Esophagus muscularis mucosa (tissue), 4 donors: ENCODE results near the gene MS4A15. TPM values are rescaled to one million over a fixed set of nuclear protein-coding genes. Genes with fewer than 3 reads are reported as not detected.
A peak's percentile ranks its signal among the peaks of the same experiment; 100 is the strongest.

Experiments
- DNase-seq: peaks from one replicate; pipeline ENCODE4 v3.0.0-alpha.2; 2017; ENCODE audit errors: extremely low spot score
- H3K27ac ChIP-seq, 4 donors: fragments of 200-600 bp; sonication (generic); replicated peaks in 1 of 4; 1 replicate in 3 of 4; 2 replicates in 1 of 4; pipeline ENCODE4 v1.5.1; 2016 to 2019; ENCODE audit warnings: mild to moderate bottlenecking in 1 of 4
- H3K27me3 ChIP-seq, 4 donors: fragments of 200-600 bp; sonication (generic); one replicate each; pipeline versions ENCODE4 v1.5.1 to v1.6.0; 2016 to 2019
- H3K36me3 ChIP-seq, 4 donors: fragments of 200-600 bp; sonication (generic); one replicate each; pipeline ENCODE4 v1.5.1; 2016 to 2019
- H3K4me1 ChIP-seq, 4 donors: fragments of 200-600 bp; sonication (generic); one replicate each; pipeline ENCODE4 v1.5.1; 2016 to 2019
- H3K4me3 ChIP-seq, 4 donors: fragments of 200-600 bp; sonication (generic); 1 replicate in 2 of 4; 2 replicates in 2 of 4; pipeline ENCODE4 v1.5.1; 2016 to 2019; ENCODE audit warnings: mild to moderate bottlenecking in 4 of 4, moderate library complexity in 1 of 4
- H3K9me3 ChIP-seq, 4 donors: fragments of 200-600 bp; sonication (generic); 1 replicate in 3 of 4; 2 replicates in 1 of 4; pipeline ENCODE4 v1.5.1; 2016 to 2019
- CTCF ChIP-seq, 3 experiments: fragments of 200-600 bp in 2 of 3; fragments of 450-650 bp in 1 of 3; sonication (generic) in 2 of 3; IDR thresholded peaks; one replicate each; pipeline ENCODE4 v1.5.1; 2017 to 2019; ENCODE audit warnings: antibody characterized with exemption in 3 of 3, mild to moderate bottlenecking in 2 of 3, moderate library complexity in 1 of 3
- EP300 ChIP-seq: sonication (generic); formaldehyde crosslinking; IDR thresholded peaks from one replicate; pipeline ENCODE4 v1.6.1; 2017; ENCODE audit warnings: antibody characterized with exemption
- POLR2A ChIP-seq: fragments of 450-650 bp; IDR thresholded peaks from one replicate; pipeline ENCODE4 v1.6.1; 2017; ENCODE audit warnings: antibody characterized with exemption, moderate library complexity, mild to moderate bottlenecking, low read depth
- POLR2AphosphoS5 ChIP-seq, 2 donors: sonication (generic); formaldehyde crosslinking; IDR thresholded peaks; one replicate each; pipeline ENCODE4 v1.6.1; 2017; ENCODE audit warnings: antibody characterized with exemption in 2 of 2
- WGBS: methylation state at CpG from one replicate; pipeline ENCODE4 v1.1.5; 2018; 5-methylcytosine and 5-hydroxymethylcytosine counted together
- intact Hi-C: fragments of 100-400 bp; cut with DNase I; formaldehyde crosslinking; loops from one replicate; pipeline ENCODE4 v1.15.1; 2023
- total RNA-seq, 4 donors: library from RNA; depleted of rRNA; stranded (reverse); fragments of >200 nt; gene quantifications; one replicate each; pipeline versions ENCODE4 v1.1.0 to v1.2.1, GENCODE V29; 2016

MS4A15 gene
- total RNA-seq, 4 donors from 2014 or later = 0.40 to 0.52 TPM; not detected in 2

GRCh38 chr11:60765355-60765754 lies 8.7 kb downstream of the MS4A15 start:
- DNase-seq = no peak
- no peaks in the 10 kb centered on the region for H3K9me3 ChIP-seq
- 92% methylated on average over 5 of the region's 5 CpGs for WGBS
- intact Hi-C loops = no loop called here
- no peaks in the 10 kb centered on the region for H3K36me3 ChIP-seq
- peaks cover 0 to 4% (median 0%) of the 10 kb centered on the region in 4 donors for H3K4me1 ChIP-seq
- H3K27me3 ChIP-seq = peaks cover 0 to 53% (median 2%) of the 10 kb centered on the region in 4 donors
- no peak for TF ChIP-seq POLR2AphosphoS5 (IDR thresholded peaks at IDR 0.05)
- TF ChIP-seq CTCF (IDR thresholded peaks at IDR 0.05) = no peak
- TF ChIP-seq POLR2A = no peak
- TF ChIP-seq EP300 = no peak
- H3K4me3 ChIP-seq = no peak overlapping the region
- no peak overlapping the region for H3K27ac ChIP-seq

GRCh38 chr11:60766547-60766946 lies 9.9 kb downstream of the MS4A15 start:
- DNase-seq = no peak

GRCh38 chr11:60767388-60767811 lies 10.7 kb downstream of the MS4A15 start:
- Histone ChIP-seq H3K9me3 (no peaks in the 10 kb centered on the region), H3K27me3 (peaks cover 0 to 56% (median 2%) of the 10 kb centered on the region in 4 donors), H3K4me1 (peaks cover 0 to 4% (median 0%) of the 10 kb centered on the region in 4 donors), H3K4me3 (no peak overlapping the region), H3K27ac (no peak overlapping the region), H3K36me3 (no peaks in the 10 kb centered on the region)
- DNase-seq = no peak
- intact Hi-C loops = no loop called here
- 60% methylated on average over 1 of the region's 26 CpGs for WGBS
- no peak for TF ChIP-seq POLR2AphosphoS5 (IDR thresholded peaks at IDR 0.05)
- no peak for TF ChIP-seq POLR2A
- TF ChIP-seq CTCF (IDR thresholded peaks at IDR 0.05) = peak in 1 of 3 experiments; percentile 18

More at GRCh38 chr11:60766547-60766946, 9.9 kb downstream of the MS4A15 start:
- intact Hi-C loops = no loop called here
- H3K4me3 ChIP-seq = no peak overlapping the region
- no peaks in the 10 kb centered on the region for H3K9me3 ChIP-seq
- H3K4me1 ChIP-seq = peaks cover 0 to 4% (median 0%) of the 10 kb centered on the region in 4 donors
- no peak overlapping the region for H3K27ac ChIP-seq
- H3K36me3 ChIP-seq = no peaks in the 10 kb centered on the region
- H3K27me3 ChIP-seq = peaks cover 0 to 56% (median 2%) of the 10 kb centered on the region in 4 donors
- TF ChIP-seq POLR2A = no peak
- TF ChIP-seq EP300 = no peak
- TF ChIP-seq CTCF (IDR thresholded peaks at IDR 0.05) = no peak
- TF ChIP-seq POLR2AphosphoS5 (IDR thresholded peaks at IDR 0.05) = no peak
- WGBS = 84% methylated on average over 10 of the region's 10 CpGs

- Histone ChIP-seq H3K27me3 (peaks cover 0 to 56% (median 2%) of the 10 kb centered on the region in 4 donors), H3K4me3 (no peak overlapping the region), H3K9me3 (no peaks in the 10 kb centered on the region), H3K36me3 (no peaks in the 10 kb centered on the region), H3K4me1 (peaks cover 0 to 4% (median 0%) of the 10 kb centered on the region in 4 donors), H3K27ac (no peak overlapping the region)
- DNase-seq = no peak
- intact Hi-C loops = no loop called here
- TF ChIP-seq POLR2AphosphoS5 (IDR thresholded peaks at IDR 0.05) (no peak), POLR2A (no peak)
- 87% methylated on average over 5 of the region's 8 CpGs for WGBS
These were observed 11.5 kb downstream of the MS4A15 start for GRCh38 chr11:60768202-60768601.

DNA sequence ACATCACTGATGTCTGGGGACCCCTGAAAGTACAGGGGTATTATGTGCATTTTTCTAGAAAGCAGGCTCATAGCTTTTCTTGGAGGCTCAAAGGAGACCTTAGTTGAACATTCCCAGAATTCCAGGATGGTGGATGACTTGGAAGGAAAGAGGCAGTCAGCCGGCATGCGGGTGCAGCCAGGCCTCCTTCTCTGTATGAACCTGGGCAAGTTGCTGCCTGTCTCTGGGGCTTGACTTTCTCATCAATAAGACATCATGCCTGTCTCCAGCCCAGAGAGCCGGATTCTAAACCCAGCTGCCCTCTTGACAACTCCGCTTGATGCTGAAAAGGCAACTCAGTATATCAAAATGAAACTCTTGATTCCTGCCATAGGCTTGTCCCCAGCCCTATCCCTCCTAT lies 12.6 kb downstream of the MS4A15 start:
- Histone ChIP-seq H3K27me3 (peaks cover 0 to 48% (median 2%) of the 10 kb centered on the region in 4 donors), H3K4me3 (no peak overlapping the region), H3K36me3 (no peaks in the 10 kb centered on the region), H3K27ac (no peak overlapping the region), H3K9me3 (no peaks in the 10 kb centered on the region), H3K4me1 (peaks cover 0 to 4% (median 0%) of the 10 kb centered on the region in 4 donors)
- intact Hi-C loops = no loop called here
- no peak for DNase-seq
- 73% methylated on average over 3 of the region's 4 CpGs for WGBS
- TF ChIP-seq EP300 = no peak
- no peak for TF ChIP-seq POLR2A
- no peak for TF ChIP-seq CTCF (IDR thresholded peaks at IDR 0.05)
- no peak for TF ChIP-seq POLR2AphosphoS5 (IDR thresholded peaks at IDR 0.05)
